KMS-11 (cell line): ENCODE measurements around the gene ACTN4.

Experiments
- H2AFZ ChIP-seq: fragments of 200-600 bp; sonication (generic); 2 replicates; pipeline ENCODE4 v1.6.1; 2016; ENCODE audit warnings: antibody characterized with exemption, mixed run types, low read depth
- H3K27ac ChIP-seq: fragments of 200-600 bp; sonication (generic); 2 replicates; pipeline ENCODE4 v1.6.1; 2016; ENCODE audit warnings: mild to moderate bottlenecking, mixed run types
- H3K27me3 ChIP-seq: fragments of 200-600 bp; sonication (generic); 2 replicates; pipeline ENCODE4 v1.6.1; 2017; ENCODE audit warnings: mild to moderate bottlenecking, low read depth, mixed run types, moderate library complexity; ENCODE audit not compliant: insufficient read depth
- H3K36me3 ChIP-seq: fragments of 200-600 bp; sonication (generic); 2 replicates; pipeline ENCODE4 v1.6.1; 2017; ENCODE audit warnings: mild to moderate bottlenecking, mixed run types; ENCODE audit not compliant: insufficient read depth
- H3K4me1 ChIP-seq: fragments of 200-600 bp; sonication (generic); 2 replicates; pipeline ENCODE4 v1.6.1; 2016; ENCODE audit warnings: mild to moderate bottlenecking, low read depth, mixed run types; ENCODE audit not compliant: poor library complexity, severe bottlenecking
- H3K4me2 ChIP-seq: fragments of 200-600 bp; sonication (generic); 2 replicates; pipeline ENCODE4 v1.7.0; 2016; ENCODE audit warnings: mild to moderate bottlenecking, mixed run types
- H3K4me3 ChIP-seq: fragments of 200-600 bp; sonication (generic); IDR thresholded peaks from 2 replicates; pipeline ENCODE4 v1.6.1; 2017; ENCODE audit warnings: low read depth, low read length, mixed read lengths; ENCODE audit not compliant: insufficient read depth
- H3K79me2 ChIP-seq: fragments of 200-600 bp; sonication (generic); 2 replicates; pipeline ENCODE4 v1.6.1; 2016; ENCODE audit warnings: low read depth, mixed run types; ENCODE audit not compliant: insufficient read depth
- H3K9ac ChIP-seq: fragments of 200-600 bp; sonication (generic); 2 replicates; pipeline ENCODE4 v1.6.1; 2016; ENCODE audit warnings: mild to moderate bottlenecking, mixed run types
- H4K20me1 ChIP-seq: fragments of 200-600 bp; sonication (generic); 2 replicates; pipeline ENCODE4 v1.6.1; 2016; ENCODE audit warnings: mild to moderate bottlenecking, mixed run types; ENCODE audit not compliant: insufficient read depth
- TF ChIP-seq, protein P1 (sequence below): fragments of 200-600 bp; sonication (generic); conservative IDR thresholded peaks from 2 replicates; pipeline ENCODE4 v1.6.1; 2017; ENCODE audit warnings: low read depth, mild to moderate bottlenecking, antibody characterized with exemption, low read length, moderate library complexity, mixed read lengths

The ACTN4 gene

GRCh38 chr19:38730470-38730730 lies 83.0 kb downstream of the ACTN4 start:
- TF ChIP-seq, protein P1, sequence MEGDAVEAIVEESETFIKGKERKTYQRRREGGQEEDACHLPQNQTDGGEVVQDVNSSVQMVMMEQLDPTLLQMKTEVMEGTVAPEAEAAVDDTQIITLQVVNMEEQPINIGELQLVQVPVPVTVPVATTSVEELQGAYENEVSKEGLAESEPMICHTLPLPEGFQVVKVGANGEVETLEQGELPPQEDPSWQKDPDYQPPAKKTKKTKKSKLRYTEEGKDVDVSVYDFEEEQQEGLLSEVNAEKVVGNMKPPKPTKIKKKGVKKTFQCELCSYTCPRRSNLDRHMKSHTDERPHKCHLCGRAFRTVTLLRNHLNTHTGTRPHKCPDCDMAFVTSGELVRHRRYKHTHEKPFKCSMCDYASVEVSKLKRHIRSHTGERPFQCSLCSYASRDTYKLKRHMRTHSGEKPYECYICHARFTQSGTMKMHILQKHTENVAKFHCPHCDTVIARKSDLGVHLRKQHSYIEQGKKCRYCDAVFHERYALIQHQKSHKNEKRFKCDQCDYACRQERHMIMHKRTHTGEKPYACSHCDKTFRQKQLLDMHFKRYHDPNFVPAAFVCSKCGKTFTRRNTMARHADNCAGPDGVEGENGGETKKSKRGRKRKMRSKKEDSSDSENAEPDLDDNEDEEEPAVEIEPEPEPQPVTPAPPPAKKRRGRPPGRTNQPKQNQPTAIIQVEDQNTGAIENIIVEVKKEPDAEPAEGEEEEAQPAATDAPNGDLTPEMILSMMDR, result no peak

DNA sequence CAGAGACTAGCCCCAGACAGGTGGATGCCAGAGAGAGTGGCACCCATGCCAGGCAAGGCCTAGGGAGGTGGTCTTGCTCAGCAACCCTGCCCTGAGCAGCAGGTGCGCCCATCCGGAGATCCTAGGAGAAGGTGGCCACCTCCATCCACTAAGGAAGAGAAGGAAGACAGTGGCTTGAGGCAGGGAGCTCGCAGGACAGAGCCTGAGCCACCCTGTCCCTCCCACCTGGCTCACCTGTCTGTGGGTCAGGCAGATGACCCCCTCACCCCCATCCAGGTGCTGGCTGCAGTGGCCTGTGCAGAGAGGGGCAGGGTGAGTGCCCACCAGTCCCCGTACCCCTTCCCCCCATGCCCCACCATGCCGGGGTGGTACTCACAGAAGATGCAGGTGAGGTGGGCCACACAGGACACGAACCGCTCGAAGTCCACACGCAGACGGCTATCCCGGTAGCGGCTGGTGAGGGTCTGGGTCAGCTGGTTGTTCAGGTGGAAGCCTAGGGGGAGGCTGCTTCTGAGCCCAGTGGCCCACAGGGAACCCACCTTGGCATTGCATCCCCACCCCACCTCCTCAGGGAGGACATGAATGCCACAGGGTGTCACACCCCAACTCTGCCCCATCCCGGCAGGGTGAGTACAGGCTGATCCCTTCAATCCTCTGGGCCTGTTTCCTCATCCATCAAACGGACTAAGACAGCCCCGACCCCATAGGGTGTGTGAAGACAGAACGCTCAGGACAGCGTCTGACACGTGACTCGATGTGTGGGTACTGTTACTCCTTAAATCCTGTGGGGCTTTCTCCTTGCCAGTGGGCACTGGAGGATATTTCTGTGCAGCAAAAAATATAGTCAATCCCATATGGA lies 83.5 kb downstream of the ACTN4 start:
- no peak overlapping the region for H3K4me2 ChIP-seq
- no peak overlapping the region for H3K4me3 ChIP-seq
- H3K36me3 ChIP-seq, result no peaks in the 10 kb centered on the region
- TF ChIP-seq, protein P1, result no peak
- no peak overlapping the region for H3K27ac ChIP-seq
- H3K9ac ChIP-seq, result no peak overlapping the region
- no peaks in the 10 kb centered on the region for H3K79me2 ChIP-seq
- H3K27me3 ChIP-seq, result no peaks in the 10 kb centered on the region
- peaks cover 21% of the 10 kb centered on the region for H3K4me1 ChIP-seq
- H4K20me1 ChIP-seq, result no peaks in the 10 kb centered on the region
- no peak overlapping the region for H2AFZ ChIP-seq

More at GRCh38 chr19:38730470-38730730, 83.0 kb downstream of the ACTN4 start:
- Histone ChIP-seq H3K4me3 (no peak overlapping the region), H4K20me1 (no peaks in the 10 kb centered on the region), H3K79me2 (no peaks in the 10 kb centered on the region), H3K4me2 (no peak overlapping the region), H3K4me1 (peaks cover 21% of the 10 kb centered on the region), H3K9ac (no peak overlapping the region), H3K36me3 (no peaks in the 10 kb centered on the region), H3K27me3 (no peaks in the 10 kb centered on the region), H3K27ac (no peak overlapping the region), H2AFZ (no peak overlapping the region)

DNA sequence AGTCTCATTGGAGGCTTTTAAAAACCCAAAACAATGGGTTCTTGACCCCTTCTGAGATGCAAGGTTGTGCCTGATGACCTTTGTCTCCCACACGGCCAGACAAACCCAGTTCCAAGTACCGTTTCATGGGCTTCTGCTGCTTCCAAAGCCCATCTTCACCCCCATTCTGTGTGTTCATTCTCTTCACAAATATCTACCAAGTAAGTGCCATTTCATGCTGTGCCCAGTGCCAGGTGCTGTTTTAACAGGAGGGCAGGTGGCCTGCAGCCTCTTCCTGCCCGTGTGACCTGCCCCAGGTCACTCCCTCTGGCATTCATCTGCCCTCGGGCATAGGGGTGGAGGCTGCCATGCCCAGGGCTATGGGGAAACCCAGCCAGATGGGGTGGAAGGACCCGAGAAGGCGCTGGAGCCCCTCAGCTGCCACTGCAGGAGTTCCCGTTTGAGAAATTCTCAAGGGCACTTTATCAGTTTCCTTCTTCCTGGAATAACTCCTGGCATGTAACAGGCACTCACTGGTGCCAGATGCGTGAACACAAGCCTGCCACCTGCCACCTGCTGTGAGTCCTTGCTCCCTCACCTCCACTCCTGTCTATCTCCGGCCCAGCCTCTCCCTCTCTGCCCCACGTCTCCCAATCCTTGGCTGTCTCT lies 84.3 kb downstream of the ACTN4 start:
- Histone ChIP-seq H3K4me1 (peaks cover 21% of the 10 kb centered on the region), H3K9ac (no peak overlapping the region), H3K4me2 (no peak overlapping the region), H2AFZ (no peak overlapping the region), H3K27ac (no peak overlapping the region), H3K36me3 (no peaks in the 10 kb centered on the region), H3K79me2 (no peaks in the 10 kb centered on the region), H3K4me3 (no peak overlapping the region), H3K27me3 (no peaks in the 10 kb centered on the region), H4K20me1 (no peaks in the 10 kb centered on the region)
- TF ChIP-seq, protein P1, result no peak

- no peak overlapping the region for H3K4me2 ChIP-seq
- H3K79me2 ChIP-seq, result no peaks in the 10 kb centered on the region
- TF ChIP-seq, protein P1, result no peak
- no peak overlapping the region for H3K9ac ChIP-seq
- no peak overlapping the region for H2AFZ ChIP-seq
- no peak overlapping the region for H3K4me3 ChIP-seq
- no peaks in the 10 kb centered on the region for H3K36me3 ChIP-seq
- peaks cover 21% of the 10 kb centered on the region for H3K4me1 ChIP-seq
- H3K27ac ChIP-seq, result no peak overlapping the region
- H4K20me1 ChIP-seq, result no peaks in the 10 kb centered on the region
- H3K27me3 ChIP-seq, result no peaks in the 10 kb centered on the region
These were observed 85.7 kb downstream of the ACTN4 start for GRCh38 chr19:38733241-38733492.
